Astrocyte (in vitro differentiated cells and primary cell): Measurements from ENCODE around the gene TLL2. TPM values are rescaled to one million over a fixed set of nuclear protein-coding genes. Genes with fewer than 3 reads are reported as not detected.

Experiments used
- DNase-seq: peaks from one replicate; pipeline ENCODE4 v3.0.0-alpha.2; 2010; ENCODE audit warnings: low read depth
- FAIRE-seq: peaks from 2 replicates; lab custom pipeline; 2011; peaks lifted over from hg19 to GRCh38; lab: Jason Lieb, UNC
- H2AFZ ChIP-seq: 2 replicates; pipeline ENCODE4 v1.6.0; 2012; ENCODE audit warnings: low read depth, low read length, inconsistent platforms
- H3K27ac ChIP-seq: 2 replicates; pipeline ENCODE4 v1.5.1; 2011; ENCODE audit warnings: low read depth, low read length, inconsistent platforms
- H3K27me3 ChIP-seq: 2 replicates; pipeline ENCODE4 v1.6.0; 2011; ENCODE audit warnings: low read length, inconsistent platforms; ENCODE audit not compliant: insufficient read depth
- H3K36me3 ChIP-seq: 2 replicates; pipeline ENCODE4 v1.5.1; 2011; ENCODE audit warnings: low read length, inconsistent platforms; ENCODE audit not compliant: insufficient read depth
- H3K4me1 ChIP-seq: 2 replicates; pipeline ENCODE4 v1.5.1; 2011; ENCODE audit warnings: low read length, inconsistent platforms; ENCODE audit not compliant: insufficient read depth
- H3K4me2 ChIP-seq: 2 replicates; pipeline ENCODE4 v1.6.0; 2012; ENCODE audit warnings: low read length, inconsistent platforms
- H3K4me3 ChIP-seq: 2 replicates; pipeline ENCODE4 v1.5.1; 2011; ENCODE audit warnings: low read depth, mild to moderate bottlenecking, low read length, inconsistent platforms; ENCODE audit not compliant: insufficient read depth
- H3K79me2 ChIP-seq: 2 replicates; pipeline ENCODE4 v1.6.0; 2012; ENCODE audit warnings: mild to moderate bottlenecking, low read length, inconsistent platforms; ENCODE audit not compliant: insufficient read depth
- H3K9ac ChIP-seq: 2 replicates; pipeline ENCODE4 v1.6.0; 2012; ENCODE audit warnings: mild to moderate bottlenecking, low read length, inconsistent platforms
- H3K9me3 ChIP-seq: 2 replicates; pipeline ENCODE4 v1.5.1; 2012; ENCODE audit warnings: low read depth, mild to moderate bottlenecking, low read length, inconsistent platforms; ENCODE audit not compliant: insufficient read depth
- H4K20me1 ChIP-seq: 2 replicates; pipeline ENCODE4 v1.6.0; 2012; ENCODE audit warnings: low read length, inconsistent platforms; ENCODE audit not compliant: insufficient read depth
- H3K27ac Mint-ChIP-seq: one replicate; pipeline ENCODE4 v1.8.0; 2021; ENCODE audit warnings: mild to moderate bottlenecking, mixed read lengths; ENCODE audit not compliant: unreplicated experiment
- H3K27me3 Mint-ChIP-seq: one replicate; pipeline ENCODE4 v1.8.0; 2021; ENCODE audit warnings: low read depth, mixed read lengths; ENCODE audit not compliant: unreplicated experiment
- H3K36me3 Mint-ChIP-seq: one replicate; pipeline ENCODE4 v1.8.0; 2021; ENCODE audit warnings: low read depth, mixed read lengths; ENCODE audit not compliant: unreplicated experiment
- H3K4me1 Mint-ChIP-seq: one replicate; pipeline ENCODE4 v1.8.0; 2021; ENCODE audit warnings: low read depth, mixed read lengths; ENCODE audit not compliant: unreplicated experiment
- H3K4me3 Mint-ChIP-seq: one replicate; pipeline ENCODE4 v1.8.0; 2021; ENCODE audit warnings: mild to moderate bottlenecking, moderate library complexity, mixed read lengths; ENCODE audit not compliant: unreplicated experiment
- H3K9me3 Mint-ChIP-seq: one replicate; pipeline ENCODE4 v1.8.0; 2021; ENCODE audit warnings: mild to moderate bottlenecking, mixed read lengths; ENCODE audit not compliant: unreplicated experiment
- EZH2 ChIP-seq: IDR thresholded peaks from 2 replicates; pipeline ENCODE4 v1.6.1; 2012; ENCODE audit warnings: mild to moderate bottlenecking, low read length, inconsistent platforms; ENCODE audit not compliant: insufficient read depth
- total RNA-seq: library from RNA; stranded (reverse); gene quantifications from 2 replicates; pipeline ENCODE4 v1.2.1, GENCODE V29; 2021
- TF ChIP-seq, protein P1 (sequence below): IDR thresholded peaks from 2 replicates; pipeline ENCODE4 v1.5.1; 2011; ENCODE audit warnings: low read depth, mild to moderate bottlenecking, inconsistent platforms, low read length, moderate library complexity; ENCODE audit not compliant: insufficient read depth

The TLL2 gene
- total RNA-seq, 1 donor from 2014 or later: 7.6 TPM

DNA sequence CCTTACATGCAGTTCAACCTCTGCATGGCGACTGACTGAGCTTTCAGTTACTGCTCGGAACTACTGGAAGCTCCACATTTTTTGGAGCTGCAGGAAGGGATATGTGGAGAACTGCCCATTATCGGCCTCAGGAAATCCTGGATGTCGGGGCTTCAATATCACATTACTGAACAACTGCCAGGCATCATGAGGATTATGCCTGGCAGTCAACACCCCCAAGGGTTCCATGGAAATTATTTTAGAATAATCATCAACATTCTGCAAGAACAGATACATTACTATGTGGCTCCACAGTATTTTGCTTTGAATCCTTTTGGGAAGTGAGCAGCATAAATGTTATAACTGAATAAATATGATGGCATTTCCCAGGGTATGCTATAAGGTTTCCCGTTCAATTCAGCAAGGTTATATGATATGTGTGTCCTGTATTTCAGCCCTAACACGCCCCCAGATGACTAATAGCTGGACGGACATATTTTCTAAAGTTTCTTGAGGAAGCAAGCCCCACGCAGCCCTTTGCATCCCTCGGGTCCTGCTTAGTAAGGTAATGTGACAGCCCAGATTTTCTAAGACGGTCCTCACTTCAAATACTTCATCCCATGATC lies 101.9 kb downstream of the TLL2 start:
- no peak overlapping the region for H3K4me3 Mint-ChIP-seq
- FAIRE-seq (no peak), DNase-seq (no peak)
- no peaks in the 10 kb centered on the region for H3K79me2 ChIP-seq
- no peak overlapping the region for H2AFZ ChIP-seq
- H3K9me3 Mint-ChIP-seq: peaks cover 7% of the 10 kb centered on the region
- H3K4me2 ChIP-seq: no peak overlapping the region
- H3K9ac ChIP-seq: no peak overlapping the region
- H3K4me3 ChIP-seq: no peak overlapping the region
- no peaks in the 10 kb centered on the region for H3K36me3 Mint-ChIP-seq
- H4K20me1 ChIP-seq: no peaks in the 10 kb centered on the region
- H3K4me1 ChIP-seq: no peaks in the 10 kb centered on the region
- no peaks in the 10 kb centered on the region for H3K36me3 ChIP-seq
- H3K9me3 ChIP-seq: no peaks in the 10 kb centered on the region
- H3K27me3 ChIP-seq: peaks cover 10% of the 10 kb centered on the region
- peaks cover 20% of the 10 kb centered on the region for H3K27me3 Mint-ChIP-seq
- no peak overlapping the region for H3K27ac ChIP-seq
- no peak overlapping the region for H3K27ac Mint-ChIP-seq
- TF ChIP-seq, protein P1, sequence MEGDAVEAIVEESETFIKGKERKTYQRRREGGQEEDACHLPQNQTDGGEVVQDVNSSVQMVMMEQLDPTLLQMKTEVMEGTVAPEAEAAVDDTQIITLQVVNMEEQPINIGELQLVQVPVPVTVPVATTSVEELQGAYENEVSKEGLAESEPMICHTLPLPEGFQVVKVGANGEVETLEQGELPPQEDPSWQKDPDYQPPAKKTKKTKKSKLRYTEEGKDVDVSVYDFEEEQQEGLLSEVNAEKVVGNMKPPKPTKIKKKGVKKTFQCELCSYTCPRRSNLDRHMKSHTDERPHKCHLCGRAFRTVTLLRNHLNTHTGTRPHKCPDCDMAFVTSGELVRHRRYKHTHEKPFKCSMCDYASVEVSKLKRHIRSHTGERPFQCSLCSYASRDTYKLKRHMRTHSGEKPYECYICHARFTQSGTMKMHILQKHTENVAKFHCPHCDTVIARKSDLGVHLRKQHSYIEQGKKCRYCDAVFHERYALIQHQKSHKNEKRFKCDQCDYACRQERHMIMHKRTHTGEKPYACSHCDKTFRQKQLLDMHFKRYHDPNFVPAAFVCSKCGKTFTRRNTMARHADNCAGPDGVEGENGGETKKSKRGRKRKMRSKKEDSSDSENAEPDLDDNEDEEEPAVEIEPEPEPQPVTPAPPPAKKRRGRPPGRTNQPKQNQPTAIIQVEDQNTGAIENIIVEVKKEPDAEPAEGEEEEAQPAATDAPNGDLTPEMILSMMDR: no peak
- no peak for TF ChIP-seq EZH2
- peaks cover 2% of the 10 kb centered on the region for H3K4me1 Mint-ChIP-seq

GRCh38 chr10:96410296-96410695 lies 103.4 kb downstream of the TLL2 start:
- Histone ChIP-seq H3K4me2 (no peak overlapping the region), H3K9ac (no peak overlapping the region), H3K9me3 (no peaks in the 10 kb centered on the region), H3K27ac (no peak overlapping the region), H2AFZ (no peak overlapping the region), H3K4me1 (no peaks in the 10 kb centered on the region), H4K20me1 (no peaks in the 10 kb centered on the region), H3K36me3 (no peaks in the 10 kb centered on the region), H3K27me3 (peaks cover 13% of the 10 kb centered on the region), H3K4me3 (no peak overlapping the region), H3K79me2 (no peaks in the 10 kb centered on the region)
- TF ChIP-seq, protein P1: no peak
- TF ChIP-seq EZH2: no peak
- Mint-ChIP-seq H3K9me3 (peaks cover 7% of the 10 kb centered on the region), H3K27me3 (peaks cover 30% of the 10 kb centered on the region), H3K4me1 (peaks cover 2% of the 10 kb centered on the region), H3K4me3 (no peak overlapping the region), H3K36me3 (peaks cover 4% of the 10 kb centered on the region), H3K27ac (no peak overlapping the region)
- DNase-seq (no peak), FAIRE-seq (no peak)

DNA sequence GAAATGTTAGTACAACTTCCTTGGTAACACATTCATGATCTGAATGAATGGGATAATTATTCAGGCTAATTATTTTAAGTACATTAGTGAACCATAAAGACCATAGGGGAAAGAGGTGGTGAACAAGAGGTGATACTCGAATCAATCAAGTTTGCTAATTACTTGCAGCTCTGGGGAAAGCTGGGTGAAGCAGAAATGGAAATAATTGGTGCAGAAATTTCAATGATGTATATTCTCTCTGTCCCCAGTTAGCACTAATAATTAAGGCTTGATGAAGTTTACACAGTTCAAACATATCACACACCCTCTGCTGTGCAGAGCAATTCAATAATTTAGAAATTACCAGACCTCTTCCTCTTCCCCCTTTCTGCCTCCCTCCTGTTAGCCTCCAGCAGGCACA lies 105.5 kb downstream of the TLL2 start:
- FAIRE-seq (no peak), DNase-seq (no peak)
- no peak overlapping the region for H3K4me3 Mint-ChIP-seq
- Histone ChIP-seq H3K27me3 (peaks cover 16% of the 10 kb centered on the region), H2AFZ (no peak overlapping the region), H3K4me1 (no peaks in the 10 kb centered on the region), H3K4me3 (no peak overlapping the region), H3K79me2 (no peaks in the 10 kb centered on the region), H4K20me1 (no peaks in the 10 kb centered on the region), H3K9me3 (no peaks in the 10 kb centered on the region), H3K27ac (no peak overlapping the region), H3K36me3 (no peaks in the 10 kb centered on the region), H3K4me2 (no peak overlapping the region), H3K9ac (no peak overlapping the region)
- peaks cover 7% of the 10 kb centered on the region for H3K9me3 Mint-ChIP-seq
- peaks cover 36% of the 10 kb centered on the region for H3K27me3 Mint-ChIP-seq
- H3K36me3 Mint-ChIP-seq: peaks cover 4% of the 10 kb centered on the region
- peaks cover 2% of the 10 kb centered on the region for H3K4me1 Mint-ChIP-seq
- TF ChIP-seq, protein P1: no peak
- TF ChIP-seq EZH2: no peak
- no peak overlapping the region for H3K27ac Mint-ChIP-seq
